Liver (tissue), 9 donors: Measurements from ENCODE around the gene MRGPRF. TPM values are rescaled to one million over a fixed set of nuclear protein-coding genes. Genes with fewer than 3 reads are reported as not detected.

Experiments
- DNase-seq: peaks from one replicate; pipeline ENCODE4 v3.0.0-alpha.2; 2017; ENCODE audit warnings: low spot score
- H3K27ac ChIP-seq, 2 donors: one replicate each; pipeline ENCODE4 v1.7.0; 2013; ENCODE audit warnings: inconsistent platforms in 2 of 2, low read length in 2 of 2, control low read depth in 1 of 2, low read depth in 1 of 2, mild to moderate bottlenecking in 1 of 2
- H3K27me3 ChIP-seq, 4 donors: one replicate each; pipeline versions ENCODE4 v1.6.1 to v1.7.0; 2013; ENCODE audit warnings: low read length in 3 of 4, inconsistent platforms in 1 of 4, mild to moderate bottlenecking in 1 of 4, moderate library complexity in 1 of 4; ENCODE audit not compliant: control insufficient read depth in 4 of 4, insufficient read depth in 4 of 4
- H3K36me3 ChIP-seq, 4 donors: one replicate each; pipeline versions ENCODE4 v1.6.1 to v1.7.0; 2013; ENCODE audit warnings: low read length in 3 of 4, mild to moderate bottlenecking in 3 of 4, low read depth in 1 of 4, moderate library complexity in 1 of 4; ENCODE audit not compliant: control insufficient read depth in 4 of 4, insufficient read depth in 3 of 4
- H3K4me1 ChIP-seq, 4 donors: one replicate each; pipeline versions ENCODE4 v1.6.1 to v1.7.0; 2013; ENCODE audit warnings: low read length in 3 of 4, mild to moderate bottlenecking in 3 of 4, moderate library complexity in 1 of 4; ENCODE audit not compliant: control insufficient read depth in 4 of 4, insufficient read depth in 4 of 4
- H3K4me3 ChIP-seq, 3 donors: one replicate each; pipeline versions ENCODE4 v1.6.1 to v1.7.0; 2013; ENCODE audit warnings: low read length in 3 of 3, control low read depth in 1 of 3, low read depth in 1 of 3, mild to moderate bottlenecking in 1 of 3
- H3K9ac ChIP-seq, 2 donors: one replicate each; pipeline ENCODE4 v1.7.0; 2013; ENCODE audit warnings: low read length in 2 of 2, mild to moderate bottlenecking in 2 of 2, moderate library complexity in 2 of 2, control low read depth in 1 of 2, low read depth in 1 of 2
- H3K9me3 ChIP-seq, 4 donors: one replicate each; pipeline versions ENCODE4 v1.6.1 to v1.7.0; 2013; ENCODE audit warnings: low read length in 3 of 4; ENCODE audit not compliant: control insufficient read depth in 4 of 4
- EGR1 ChIP-seq, 2 donors: IDR thresholded peaks; 2 replicates each; pipeline ENCODE4 v1.6.1; 2016 to 2018; ENCODE audit warnings: antibody characterized with exemption in 2 of 2, low read depth in 2 of 2
- FOXA1 ChIP-seq: IDR thresholded peaks from 2 replicates; pipeline ENCODE4 v1.6.1; 2016; ENCODE audit warnings: antibody characterized with exemption
- FOXA2 ChIP-seq: IDR thresholded peaks from 2 replicates; pipeline ENCODE4 v1.6.1; 2016; ENCODE audit warnings: antibody characterized with exemption
- GABPA ChIP-seq, 2 donors: IDR thresholded peaks in 1 of 2; conservative IDR thresholded peaks in 1 of 2; 2 replicates each; pipeline ENCODE4 v1.6.1; 2016; ENCODE audit warnings: antibody characterized with exemption in 2 of 2, mild to moderate bottlenecking in 1 of 2, moderate library complexity in 1 of 2
- HNF4A ChIP-seq, 2 donors: conservative IDR thresholded peaks; 2 replicates each; pipeline ENCODE4 v1.6.1; 2016; ENCODE audit warnings: antibody characterized with exemption in 2 of 2, mild to moderate bottlenecking in 2 of 2
- HNF4G ChIP-seq: IDR thresholded peaks from 2 replicates; pipeline ENCODE4 v1.6.1; 2016; ENCODE audit warnings: antibody characterized with exemption
- JUND ChIP-seq, 2 donors: IDR thresholded peaks; 2 replicates each; pipeline ENCODE4 v1.6.1; 2016; ENCODE audit warnings: antibody characterized with exemption in 2 of 2
- NR2F2 ChIP-seq: IDR thresholded peaks from 2 replicates; pipeline ENCODE4 v1.6.1; 2016; ENCODE audit warnings: antibody characterized with exemption
- RAD21 ChIP-seq, 2 donors: IDR thresholded peaks; 2 replicates each; pipeline ENCODE4 v1.6.1; 2016; ENCODE audit warnings: antibody characterized with exemption in 2 of 2, mild to moderate bottlenecking in 2 of 2
- RXRA ChIP-seq, 2 donors: IDR thresholded peaks; 2 replicates each; pipeline ENCODE4 v1.6.1; 2017 to 2018; ENCODE audit warnings: antibody characterized with exemption in 2 of 2, mild to moderate bottlenecking in 1 of 2
- TAF1 ChIP-seq: conservative IDR thresholded peaks from 2 replicates; pipeline ENCODE4 v1.6.1; 2016; ENCODE audit warnings: antibody characterized with exemption, mild to moderate bottlenecking
- WGBS: extraction: QIAGEN DNeasy Blood & Tissue Kit; methylation state at CpG from one replicate; pipeline ENCODE4 v1.1.7; 2013; 5-methylcytosine and 5-hydroxymethylcytosine counted together
- polyA plus RNA-seq, 2 donors: library from polyadenylated mRNA; stranded (reverse) in 1 of 2; unstranded in 1 of 2; fragments of 200-250 nt in 1 of 2; fragments of >200 nt in 1 of 2; fragmentation: Nextera tagmentation in 1 of 2; extraction: Ambion mirVana in 1 of 2; gene quantifications; one replicate each; pipeline versions ENCODE4 v1.2.1 to v1.2.3, GENCODE V29; 2013 to 2015
- total RNA-seq, 2 donors: library from RNA; depleted of rRNA; stranded (reverse); fragments of >200 nt; gene quantifications; one replicate each; pipeline ENCODE4 v1.2.3, GENCODE V29; 2014
- TF ChIP-seq, protein P1 (sequence below): IDR thresholded peaks from 2 replicates; pipeline ENCODE4 v1.6.1; 2016; ENCODE audit warnings: antibody characterized with exemption
- TF ChIP-seq, protein P2 (sequence below): fragments of 150-350 bp; IDR thresholded peaks from 2 replicates; pipeline ENCODE4 v1.5.1; 2017; ENCODE audit warnings: improper control_type of control experiment, low read depth, low read length; ENCODE audit not compliant: missing input control
- TF ChIP-seq, protein P3 (sequence below): IDR thresholded peaks from 2 replicates; pipeline ENCODE4 v1.6.1; 2016; ENCODE audit warnings: antibody characterized with exemption, mild to moderate bottlenecking
- TF ChIP-seq, protein P4 (sequence below): IDR thresholded peaks from 2 replicates; pipeline ENCODE4 v1.6.1; 2016; ENCODE audit warnings: antibody characterized with exemption
- donor health status: healthy.
- donor health status: healthy.
- donor health status: healthy.
- donor health status: healthy.
- donor health status: healthy.

Gene MRGPRF
- total and polyA plus RNA-seq, 4 donors = 1.1 to 4.8 (median 2.5) TPM

DNA sequence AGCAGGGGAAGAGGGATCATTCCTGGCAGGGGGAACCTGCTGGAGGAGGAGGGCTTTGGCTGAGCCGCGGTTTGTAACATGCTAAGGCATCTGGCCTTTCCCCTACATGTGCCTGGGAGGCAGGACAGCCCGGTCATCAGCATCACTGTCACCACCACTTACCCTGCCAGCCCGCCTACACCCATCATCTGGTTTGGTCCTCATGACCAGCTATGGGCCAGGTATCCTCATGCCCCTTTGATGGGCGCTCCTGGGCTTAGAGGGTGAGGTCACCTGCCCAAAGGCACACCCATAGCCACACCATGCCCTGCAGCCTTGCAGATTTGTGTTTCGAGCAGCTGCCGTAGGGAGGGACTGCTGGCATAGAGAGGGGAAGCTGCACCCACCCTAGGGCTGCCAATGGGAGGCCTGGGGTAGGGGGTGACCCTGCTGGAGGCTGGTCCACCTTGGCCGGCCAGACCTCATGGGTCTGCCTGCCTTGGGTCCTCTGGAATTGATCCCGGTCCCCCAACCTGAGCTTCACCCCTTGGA, 2.6 kb downstream of the MRGPRF start:
- H3K36me3 ChIP-seq = no peaks in the 10 kb centered on the region
- H3K9ac ChIP-seq = no peak overlapping the region
- TF ChIP-seq NR2F2 (no peak), GABPA (IDR thresholded peaks at IDR 0.05 in 1 of 2, conservative IDR thresholded peaks at IDR 0.05 in 1 of 2) (no peak), HNF4G (no peak), RXRA (IDR thresholded peaks at IDR 0.05) (peak in 1 of 2 donors; percentile 68), HNF4A (conservative IDR thresholded peaks at IDR 0.05) (peak in 1 of 2 donors; percentile 23), EGR1 (IDR thresholded peaks at IDR 0.05; ENCODE audit: low read depth in 2 of 2) (no peak), JUND (IDR thresholded peaks at IDR 0.05) (no peak)
- TF ChIP-seq, protein P1, sequence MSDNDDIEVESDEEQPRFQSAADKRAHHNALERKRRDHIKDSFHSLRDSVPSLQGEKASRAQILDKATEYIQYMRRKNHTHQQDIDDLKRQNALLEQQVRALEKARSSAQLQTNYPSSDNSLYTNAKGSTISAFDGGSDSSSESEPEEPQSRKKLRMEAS = no peak
- TF ChIP-seq, protein P2, sequence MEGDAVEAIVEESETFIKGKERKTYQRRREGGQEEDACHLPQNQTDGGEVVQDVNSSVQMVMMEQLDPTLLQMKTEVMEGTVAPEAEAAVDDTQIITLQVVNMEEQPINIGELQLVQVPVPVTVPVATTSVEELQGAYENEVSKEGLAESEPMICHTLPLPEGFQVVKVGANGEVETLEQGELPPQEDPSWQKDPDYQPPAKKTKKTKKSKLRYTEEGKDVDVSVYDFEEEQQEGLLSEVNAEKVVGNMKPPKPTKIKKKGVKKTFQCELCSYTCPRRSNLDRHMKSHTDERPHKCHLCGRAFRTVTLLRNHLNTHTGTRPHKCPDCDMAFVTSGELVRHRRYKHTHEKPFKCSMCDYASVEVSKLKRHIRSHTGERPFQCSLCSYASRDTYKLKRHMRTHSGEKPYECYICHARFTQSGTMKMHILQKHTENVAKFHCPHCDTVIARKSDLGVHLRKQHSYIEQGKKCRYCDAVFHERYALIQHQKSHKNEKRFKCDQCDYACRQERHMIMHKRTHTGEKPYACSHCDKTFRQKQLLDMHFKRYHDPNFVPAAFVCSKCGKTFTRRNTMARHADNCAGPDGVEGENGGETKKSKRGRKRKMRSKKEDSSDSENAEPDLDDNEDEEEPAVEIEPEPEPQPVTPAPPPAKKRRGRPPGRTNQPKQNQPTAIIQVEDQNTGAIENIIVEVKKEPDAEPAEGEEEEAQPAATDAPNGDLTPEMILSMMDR = no peak
- TF ChIP-seq, protein P3, sequence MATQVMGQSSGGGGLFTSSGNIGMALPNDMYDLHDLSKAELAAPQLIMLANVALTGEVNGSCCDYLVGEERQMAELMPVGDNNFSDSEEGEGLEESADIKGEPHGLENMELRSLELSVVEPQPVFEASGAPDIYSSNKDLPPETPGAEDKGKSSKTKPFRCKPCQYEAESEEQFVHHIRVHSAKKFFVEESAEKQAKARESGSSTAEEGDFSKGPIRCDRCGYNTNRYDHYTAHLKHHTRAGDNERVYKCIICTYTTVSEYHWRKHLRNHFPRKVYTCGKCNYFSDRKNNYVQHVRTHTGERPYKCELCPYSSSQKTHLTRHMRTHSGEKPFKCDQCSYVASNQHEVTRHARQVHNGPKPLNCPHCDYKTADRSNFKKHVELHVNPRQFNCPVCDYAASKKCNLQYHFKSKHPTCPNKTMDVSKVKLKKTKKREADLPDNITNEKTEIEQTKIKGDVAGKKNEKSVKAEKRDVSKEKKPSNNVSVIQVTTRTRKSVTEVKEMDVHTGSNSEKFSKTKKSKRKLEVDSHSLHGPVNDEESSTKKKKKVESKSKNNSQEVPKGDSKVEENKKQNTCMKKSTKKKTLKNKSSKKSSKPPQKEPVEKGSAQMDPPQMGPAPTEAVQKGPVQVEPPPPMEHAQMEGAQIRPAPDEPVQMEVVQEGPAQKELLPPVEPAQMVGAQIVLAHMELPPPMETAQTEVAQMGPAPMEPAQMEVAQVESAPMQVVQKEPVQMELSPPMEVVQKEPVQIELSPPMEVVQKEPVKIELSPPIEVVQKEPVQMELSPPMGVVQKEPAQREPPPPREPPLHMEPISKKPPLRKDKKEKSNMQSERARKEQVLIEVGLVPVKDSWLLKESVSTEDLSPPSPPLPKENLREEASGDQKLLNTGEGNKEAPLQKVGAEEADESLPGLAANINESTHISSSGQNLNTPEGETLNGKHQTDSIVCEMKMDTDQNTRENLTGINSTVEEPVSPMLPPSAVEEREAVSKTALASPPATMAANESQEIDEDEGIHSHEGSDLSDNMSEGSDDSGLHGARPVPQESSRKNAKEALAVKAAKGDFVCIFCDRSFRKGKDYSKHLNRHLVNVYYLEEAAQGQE = no peak
- peak overlapping the region; percentile 70 to 90 for H3K27ac ChIP-seq
- H3K9me3 ChIP-seq = no peaks in the 10 kb centered on the region
- peaks cover 27 to 59% (median 45%) of the 10 kb centered on the region in 4 donors for H3K4me1 ChIP-seq
- DNase-seq = no peak
- WGBS = 40% methylated on average over 9 of the region's 9 CpGs
- no peaks in the 10 kb centered on the region for H3K27me3 ChIP-seq
- peak overlapping the region in 2 of 3 donors; percentile 26 to 44 for H3K4me3 ChIP-seq

DNA sequence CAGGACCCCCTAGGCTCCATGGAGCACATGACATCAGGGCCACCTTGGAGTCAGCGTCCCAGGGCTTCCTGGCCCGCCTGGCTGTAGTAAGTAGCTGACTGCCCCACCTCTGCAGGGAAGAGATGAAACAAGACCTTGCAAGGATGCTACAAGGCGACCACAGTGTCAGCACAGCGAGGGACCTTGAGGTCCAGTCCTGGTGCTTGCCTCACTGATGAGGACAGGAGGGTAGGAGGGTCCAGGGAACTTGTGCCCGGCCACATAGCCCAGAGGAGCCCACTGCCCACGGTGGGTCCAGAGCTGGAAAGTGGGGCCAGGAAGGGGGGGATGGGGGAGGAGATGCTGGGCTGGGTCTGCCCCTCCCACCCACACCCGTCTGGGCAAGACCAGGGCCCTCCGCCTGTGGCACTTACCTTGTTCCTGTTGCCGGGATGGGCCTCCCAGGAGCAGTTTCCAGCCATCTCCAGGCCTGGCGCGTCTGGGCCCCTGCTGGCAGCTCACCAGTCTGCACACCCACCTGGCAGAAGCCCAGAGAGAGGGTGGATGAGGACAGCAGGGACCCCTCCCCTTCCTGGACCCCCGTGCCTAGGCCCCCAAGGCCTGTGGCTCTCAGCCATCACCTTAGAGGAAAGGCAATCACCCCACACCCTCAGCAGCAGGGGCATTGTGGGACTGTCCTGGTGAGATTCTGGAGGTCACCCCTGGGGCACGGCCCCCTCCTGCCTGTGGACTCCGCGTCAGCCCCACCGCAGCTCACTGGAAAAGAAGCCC, 3.4 kb downstream of the MRGPRF start:
- no peaks in the 10 kb centered on the region for H3K27me3 ChIP-seq
- H3K9me3 ChIP-seq = no peaks in the 10 kb centered on the region
- no peak overlapping the region for H3K9ac ChIP-seq
- WGBS = 71% methylated on average over 16 of the region's 16 CpGs
- no peak for DNase-seq
- no peaks in the 10 kb centered on the region for H3K36me3 ChIP-seq
- H3K4me1 ChIP-seq = peaks cover 27 to 59% (median 45%) of the 10 kb centered on the region in 4 donors
- H3K4me3 ChIP-seq = no peak overlapping the region
- H3K27ac ChIP-seq = peak overlapping the region; percentile 70 to 90
- no peak for TF ChIP-seq RXRA (IDR thresholded peaks at IDR 0.05)
- TF ChIP-seq RAD21 (IDR thresholded peaks at IDR 0.05) = no peak
- no peak for TF ChIP-seq HNF4A (conservative IDR thresholded peaks at IDR 0.05)
- no peak for TF ChIP-seq GABPA (IDR thresholded peaks at IDR 0.05 in 1 of 2, conservative IDR thresholded peaks at IDR 0.05 in 1 of 2)
- no peak for TF ChIP-seq FOXA2
- no peak for TF ChIP-seq NR2F2
- TF ChIP-seq TAF1 = no peak
- TF ChIP-seq EGR1 (IDR thresholded peaks at IDR 0.05; ENCODE audit: low read depth in 2 of 2) = no peak
- TF ChIP-seq, protein P3 = no peak
- no peak for TF ChIP-seq FOXA1
- TF ChIP-seq, protein P4, sequence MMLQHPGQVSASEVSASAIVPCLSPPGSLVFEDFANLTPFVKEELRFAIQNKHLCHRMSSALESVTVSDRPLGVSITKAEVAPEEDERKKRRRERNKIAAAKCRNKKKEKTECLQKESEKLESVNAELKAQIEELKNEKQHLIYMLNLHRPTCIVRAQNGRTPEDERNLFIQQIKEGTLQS = no peak
- TF ChIP-seq HNF4G = no peak
- TF ChIP-seq, protein P2 = no peak
